Islet of Langerhans (tissue), 1 donor: ENCODE data around the gene ATMIN.

Experiments
- FAIRE-seq: peaks from one replicate; lab custom pipeline; 2011; peaks lifted over from hg19 to GRCh38; lab: Jason Lieb, UNC

The ATMIN gene

DNA sequence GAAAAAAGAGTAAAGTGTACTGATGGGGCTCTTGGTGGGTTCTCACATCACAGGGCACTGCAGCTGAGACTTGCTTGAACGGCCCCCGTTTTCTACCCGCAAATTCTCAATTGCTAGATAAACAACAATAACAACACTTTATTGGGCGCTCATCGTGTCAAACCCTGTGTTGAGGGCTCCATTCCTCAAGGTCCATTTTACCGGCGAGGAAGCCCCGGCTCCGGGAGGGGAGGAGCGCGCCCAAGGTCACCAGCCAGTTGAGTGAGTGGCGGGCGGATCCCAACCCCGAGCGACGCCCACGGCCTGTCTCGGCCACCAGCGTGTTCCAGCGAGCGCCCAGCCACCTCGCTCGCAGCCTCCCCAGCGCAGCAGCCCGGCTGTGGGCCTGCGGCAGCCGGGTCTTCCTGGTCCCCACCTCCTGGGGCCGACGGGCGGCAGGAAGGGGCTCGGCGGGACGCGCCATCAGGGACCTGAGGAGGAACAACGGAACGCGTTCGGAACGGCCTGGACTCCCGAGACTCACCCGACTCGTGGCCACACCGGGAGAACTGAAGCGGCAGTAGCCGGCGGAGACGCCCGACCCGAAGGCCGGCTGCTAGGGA lies 29.3 kb upstream of the ATMIN start:
- FAIRE-seq = no peak

DNA sequence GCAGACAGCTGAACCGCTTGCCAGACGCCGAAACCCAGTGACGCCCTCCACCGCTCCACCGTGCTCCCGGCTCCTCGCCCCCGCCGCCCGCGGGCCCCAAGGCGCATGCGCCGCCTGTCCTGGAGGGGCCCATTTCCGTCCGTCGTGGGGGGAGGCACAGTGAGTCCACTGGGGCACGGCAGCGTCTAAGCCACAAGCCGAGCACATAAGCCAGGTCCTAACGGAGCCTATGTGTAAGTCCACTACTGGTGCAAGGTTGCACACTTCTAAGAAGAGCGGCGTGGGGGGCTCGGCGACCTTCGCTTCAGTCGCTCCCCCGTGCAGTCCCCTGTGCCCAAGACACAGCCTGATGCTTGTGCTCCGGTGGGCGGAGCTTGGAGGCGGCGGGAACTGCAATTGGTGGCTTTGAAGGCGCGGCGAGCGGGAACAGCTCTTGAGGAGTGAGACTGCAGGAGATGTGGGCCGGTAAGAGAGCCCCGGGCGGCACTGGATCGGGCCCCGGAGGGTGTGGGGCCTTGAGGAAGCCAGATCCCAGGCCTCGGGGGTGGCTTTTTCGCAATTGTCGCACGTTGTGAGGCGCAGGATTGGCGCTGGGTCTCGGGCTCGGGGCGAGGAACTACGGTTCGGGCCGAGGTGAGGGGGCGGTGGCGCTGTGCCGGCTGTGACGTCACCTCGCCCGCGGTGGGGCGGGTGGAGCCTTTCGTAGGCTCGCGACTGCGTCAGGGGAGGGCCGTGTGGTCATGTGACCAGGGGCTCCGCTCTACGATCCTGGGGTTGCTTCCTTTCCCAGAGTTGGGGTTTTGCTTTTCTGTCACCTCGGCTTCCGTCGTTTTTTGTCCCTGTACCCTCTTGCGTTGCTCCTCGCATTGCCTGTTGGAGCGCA lies 28.6 kb upstream of the ATMIN start, which contains the start of the genes CENPN and CMC2:
Gene CENPN, plus strand, starts transcription at position 402 of the 883 bp plus-strand sequence. CDS start 4,726 bp downstream, outside the sequence.
Gene CMC2, minus strand, starts transcription at position 73 of the 883 bp plus-strand sequence. CDS start 9,491 bp downstream, outside the sequence.
- no peak for FAIRE-seq

GRCh38 chr16:81008505-81008789 lies 27.2 kb upstream of the ATMIN start:
- FAIRE-seq = no peak

DNA sequence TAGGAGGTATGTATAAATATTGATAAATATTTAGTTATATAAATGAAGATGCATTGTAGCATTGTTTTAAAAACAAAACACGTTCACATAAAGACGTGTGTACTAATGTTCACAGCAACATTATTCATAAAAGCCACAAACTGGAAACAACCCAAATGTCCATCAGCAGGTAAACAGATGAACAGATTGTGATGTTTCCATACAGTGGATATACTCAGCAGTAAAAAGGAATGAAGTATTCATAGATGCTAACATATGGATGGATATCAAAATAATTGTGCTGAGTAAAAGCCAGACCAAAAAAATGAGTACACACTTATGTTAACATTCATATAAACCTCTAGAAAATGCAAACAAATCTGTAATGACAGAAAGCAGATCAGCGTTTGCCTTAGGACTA lies 22.7 kb upstream of the ATMIN start:
- no peak for FAIRE-seq

DNA sequence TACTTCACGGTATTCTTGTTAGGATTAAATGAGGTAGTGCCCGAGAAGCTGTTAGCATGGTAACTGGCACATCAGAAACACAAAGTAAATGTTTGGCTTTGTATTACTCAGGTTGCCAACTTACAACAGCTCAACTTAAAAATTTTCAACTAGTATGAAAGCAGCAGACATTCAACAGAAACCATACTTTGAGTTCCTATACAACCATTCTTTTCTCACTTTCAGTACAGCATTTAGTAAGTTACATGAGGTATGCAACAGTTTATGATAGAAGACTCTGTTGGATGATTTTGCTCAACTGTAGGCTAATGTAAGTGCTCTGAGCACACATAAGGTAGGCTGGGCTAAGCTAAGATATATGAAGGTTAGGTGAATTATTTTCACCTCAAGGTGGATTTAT lies 21.0 kb upstream of the ATMIN start:
- FAIRE-seq = no peak

DNA sequence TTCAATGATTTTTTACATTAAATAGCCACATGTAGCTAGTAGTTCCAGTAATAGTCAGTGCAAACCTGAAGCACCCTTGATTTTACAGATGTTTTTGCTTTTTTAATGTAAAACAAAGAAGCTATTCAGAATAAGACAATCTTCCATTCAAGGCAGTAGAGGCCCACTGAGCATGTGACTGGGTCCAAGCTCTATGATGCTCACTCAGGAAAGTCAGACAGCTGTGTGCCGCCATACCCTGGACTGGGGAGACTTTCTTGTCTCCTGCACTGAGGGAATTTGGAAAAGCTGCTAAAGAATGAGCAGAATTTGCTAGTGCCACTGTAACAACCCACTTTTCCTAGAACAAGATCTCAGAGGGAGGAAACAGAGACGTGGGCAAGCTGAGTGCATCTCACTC lies 17.1 kb upstream of the ATMIN start:
- FAIRE-seq = no peak

GRCh38 chr16:81026429-81026828 lies 9.2 kb upstream of the ATMIN start:
- no peak for FAIRE-seq

- no peak for FAIRE-seq
These were observed 5.6 kb upstream of the ATMIN start for GRCh38 chr16:81029930-81030604.

GRCh38 chr16:81035975-81036750 lies 521 bp downstream of the ATMIN start:
- no peak for FAIRE-seq

GRCh38 chr16:81036751-81037350 lies 1.2 kb downstream of the ATMIN start:
- no peak for FAIRE-seq

DNA sequence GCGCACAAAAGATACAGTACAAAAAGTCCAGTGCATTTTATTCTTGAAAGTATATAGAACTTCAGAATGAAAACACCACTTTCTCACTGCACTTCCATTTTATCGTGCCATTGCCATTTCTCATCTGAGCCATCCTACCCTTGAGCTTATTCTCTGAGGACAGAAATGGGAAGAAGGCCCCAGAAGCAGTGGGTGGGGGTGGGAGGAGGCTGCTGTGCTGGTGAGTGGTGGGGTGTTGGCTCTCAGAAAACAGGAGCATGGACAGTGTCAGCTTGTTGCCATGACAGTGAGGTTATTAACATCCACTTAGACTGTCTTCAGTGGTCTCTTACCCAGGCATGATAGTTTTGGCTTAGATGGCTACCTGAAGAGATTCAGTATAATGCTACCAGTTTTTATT lies 4.5 kb downstream of the ATMIN start:
- FAIRE-seq = no peak

DNA sequence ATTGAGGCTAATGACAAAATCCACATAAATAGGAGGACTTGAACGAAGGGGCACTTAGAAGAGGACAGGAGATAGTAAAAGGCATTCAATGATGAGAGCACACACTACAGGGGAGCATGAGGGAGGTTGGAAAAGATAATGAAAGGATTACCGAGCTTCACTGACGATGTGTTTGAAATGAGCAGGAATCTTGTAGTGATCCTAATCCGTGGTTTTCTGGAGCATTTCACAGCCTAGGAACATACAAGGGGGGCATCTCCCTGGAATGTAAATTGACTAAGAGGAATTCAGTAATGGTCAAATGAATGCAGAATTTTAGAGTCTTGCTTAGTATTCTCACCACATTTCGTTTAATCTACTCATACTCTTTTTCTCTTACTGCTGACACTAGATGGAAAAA lies 5.2 kb downstream of the ATMIN start:
- FAIRE-seq = no peak

DNA sequence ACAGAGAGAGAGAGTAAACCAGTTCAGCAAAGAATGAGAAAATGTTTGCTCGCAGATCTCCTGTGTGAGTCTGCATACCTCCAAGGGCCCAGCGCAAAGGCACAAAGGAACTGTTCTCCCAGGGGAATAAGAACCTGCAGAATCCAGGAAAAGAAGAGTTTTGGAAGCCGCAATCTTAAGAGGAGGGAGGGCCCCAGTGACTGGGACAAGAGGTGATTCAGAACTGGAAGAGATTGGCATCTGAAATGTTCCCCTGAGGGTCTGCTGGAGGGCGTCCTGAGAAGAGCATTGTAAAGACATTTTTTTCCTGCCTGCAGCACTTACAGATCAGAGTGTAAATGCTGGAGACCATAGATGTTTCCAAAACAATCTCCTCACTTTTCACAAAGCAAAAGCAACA lies 6.1 kb downstream of the ATMIN start:
- no peak for FAIRE-seq

DNA sequence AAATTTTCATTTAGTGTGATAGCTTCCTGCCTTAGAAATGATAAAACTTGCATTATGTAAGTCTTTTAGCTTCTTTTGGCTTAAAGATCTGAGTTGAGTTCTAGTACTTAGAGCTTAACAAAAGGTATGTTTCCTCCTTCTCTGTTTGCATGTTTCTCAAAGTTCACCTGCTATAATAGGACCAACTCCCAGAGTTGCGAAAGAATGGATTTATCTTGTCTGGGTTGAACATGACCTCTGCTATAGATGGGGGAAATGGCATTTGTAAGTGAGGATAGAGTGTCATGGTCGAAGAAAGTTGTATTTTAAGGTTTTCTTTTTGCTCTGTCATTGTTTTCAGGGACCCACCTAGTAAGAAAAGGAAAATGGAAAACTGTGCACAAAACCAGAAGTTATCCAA lies 7.2 kb downstream of the ATMIN start:
- no peak for FAIRE-seq

GRCh38 chr16:81053761-81054160 lies 18.1 kb downstream of the ATMIN start:
- peak; percentile 45 for FAIRE-seq

- no peak for FAIRE-seq
These were observed 25.1 kb downstream of the ATMIN start for GRCh38 chr16:81060576-81061306.

DNA sequence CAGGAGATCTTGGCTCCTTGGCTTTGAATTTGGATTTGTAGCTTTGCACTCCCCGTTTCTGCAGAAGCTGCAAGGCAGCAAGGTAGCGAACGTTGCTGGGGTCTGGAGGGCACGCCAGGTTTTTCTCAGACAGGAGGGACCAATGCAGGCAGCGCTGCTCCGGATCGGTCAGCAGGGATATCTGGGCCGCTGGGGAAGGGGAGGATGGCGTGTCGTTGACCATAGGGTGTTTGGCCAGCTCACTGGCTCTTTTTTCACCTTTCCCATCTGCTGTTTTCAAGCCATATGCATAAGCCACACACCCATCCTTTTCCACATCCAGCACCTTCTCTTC lies 25.6 kb downstream of the ATMIN start:
- no peak for FAIRE-seq

GRCh38 chr16:81061871-81062608 lies 26.4 kb downstream of the ATMIN start:
- FAIRE-seq = no peak

GRCh38 chr16:81066681-81067080 lies 31.0 kb downstream of the ATMIN start:
- no peak for FAIRE-seq

- FAIRE-seq = no peak
These were observed 31.5 kb downstream of the ATMIN start for GRCh38 chr16:81067166-81067565.

DNA sequence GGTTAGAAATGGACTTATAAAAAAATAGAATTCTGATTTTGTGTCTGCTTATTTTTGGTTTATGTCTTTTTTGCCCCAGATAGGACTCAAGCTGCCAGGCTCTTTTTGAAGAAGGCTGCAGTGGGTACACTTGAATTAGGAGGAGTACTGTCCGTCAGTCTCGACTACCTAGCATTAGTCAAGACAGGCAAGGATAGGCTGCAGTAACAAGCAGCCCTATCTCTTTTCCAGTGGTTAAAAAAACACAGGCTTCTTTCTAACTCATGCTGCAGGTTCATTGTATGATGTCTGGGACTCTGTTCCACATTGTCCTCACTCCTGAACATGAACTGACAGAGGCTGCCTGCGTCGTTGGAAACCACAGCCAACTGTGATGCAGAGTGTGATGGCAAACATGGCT lies 33.4 kb downstream of the ATMIN start:
- no peak for FAIRE-seq
